Ovary (tissue), 3 donors: ENCODE data around the gene OR3A2.

Source experiments
- EP300 ChIP-seq: sonication (generic); formaldehyde crosslinking; IDR thresholded peaks from one replicate; pipeline ENCODE4 v1.6.1; 2017; ENCODE audit warnings: antibody characterized with exemption
- POLR2A ChIP-seq: fragments of 450-650 bp; IDR thresholded peaks from one replicate; pipeline ENCODE4 v1.6.1; 2017; ENCODE audit warnings: antibody characterized with exemption, mild to moderate bottlenecking, moderate library complexity
- TF ChIP-seq, protein P1 (sequence below), 3 donors: fragments of 450-650 bp in 2 of 3; fragments of 200-600 bp in 1 of 3; IDR thresholded peaks; one replicate each; pipeline versions ENCODE4 v1.5.1 to v1.8.0; 2016 to 2022; ENCODE audit warnings: antibody characterized with exemption in 3 of 3, mild to moderate bottlenecking in 1 of 3
- donor health status: DM: no; HTN: no; CAD: no.

DNA sequence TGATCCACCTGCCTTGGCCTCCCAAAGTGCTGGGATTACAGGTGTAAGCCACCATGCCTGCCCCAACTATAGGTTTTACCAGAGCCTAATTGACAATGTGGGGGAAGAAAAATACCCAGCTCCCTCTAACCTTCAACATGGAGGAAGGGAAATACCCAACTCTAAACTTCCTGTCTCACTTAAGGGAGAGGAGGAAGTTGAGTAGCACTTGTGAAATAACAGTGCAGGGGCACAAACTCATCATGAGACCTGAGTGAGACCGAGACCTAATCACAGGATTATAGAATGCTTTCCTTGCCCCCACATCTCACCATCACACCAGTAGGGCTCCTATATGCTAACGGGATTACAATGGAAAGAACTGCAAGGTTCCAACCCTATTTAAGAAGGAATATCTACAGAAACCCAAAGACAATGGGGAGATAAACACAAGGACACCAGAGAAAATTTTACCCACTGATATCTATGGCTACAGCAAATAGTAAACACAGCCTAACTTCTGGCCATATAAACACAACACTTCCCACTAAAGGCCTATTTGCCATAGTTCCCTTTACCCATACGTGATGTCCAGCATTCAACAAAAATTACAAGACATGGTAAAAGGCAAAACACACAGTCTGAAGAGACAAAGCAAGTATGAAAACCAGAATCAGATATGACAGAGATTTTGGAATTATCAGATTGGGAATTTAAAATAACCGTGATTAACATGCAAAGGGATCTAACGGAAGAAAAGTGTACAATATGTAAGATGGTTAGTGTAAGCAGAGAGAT lies 114.8 kb downstream of the OR3A2 start:
- TF ChIP-seq, protein P1, sequence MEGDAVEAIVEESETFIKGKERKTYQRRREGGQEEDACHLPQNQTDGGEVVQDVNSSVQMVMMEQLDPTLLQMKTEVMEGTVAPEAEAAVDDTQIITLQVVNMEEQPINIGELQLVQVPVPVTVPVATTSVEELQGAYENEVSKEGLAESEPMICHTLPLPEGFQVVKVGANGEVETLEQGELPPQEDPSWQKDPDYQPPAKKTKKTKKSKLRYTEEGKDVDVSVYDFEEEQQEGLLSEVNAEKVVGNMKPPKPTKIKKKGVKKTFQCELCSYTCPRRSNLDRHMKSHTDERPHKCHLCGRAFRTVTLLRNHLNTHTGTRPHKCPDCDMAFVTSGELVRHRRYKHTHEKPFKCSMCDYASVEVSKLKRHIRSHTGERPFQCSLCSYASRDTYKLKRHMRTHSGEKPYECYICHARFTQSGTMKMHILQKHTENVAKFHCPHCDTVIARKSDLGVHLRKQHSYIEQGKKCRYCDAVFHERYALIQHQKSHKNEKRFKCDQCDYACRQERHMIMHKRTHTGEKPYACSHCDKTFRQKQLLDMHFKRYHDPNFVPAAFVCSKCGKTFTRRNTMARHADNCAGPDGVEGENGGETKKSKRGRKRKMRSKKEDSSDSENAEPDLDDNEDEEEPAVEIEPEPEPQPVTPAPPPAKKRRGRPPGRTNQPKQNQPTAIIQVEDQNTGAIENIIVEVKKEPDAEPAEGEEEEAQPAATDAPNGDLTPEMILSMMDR (IDR thresholded peaks at IDR 0.05): no peak
- TF ChIP-seq EP300: no peak
- TF ChIP-seq POLR2A: no peak
